Endothelial cell of umbilical vein (primary cell): ENCODE results near the gene LRRC10B. TPM values are rescaled to one million over a fixed set of nuclear protein-coding genes. Genes with fewer than 3 reads are reported as not detected.

Experiments used
- BruUV-seq: library from RNA; stranded (reverse); fragments of 400-500 nt; replicated peaks from 2 replicates; lab custom pipeline; 2021; lab: Mats Ljungman, UMichigan
- CTCF ChIA-PET: fragments of 300-600, 350-600 bp; sonication (Branson Sonifier 250); formaldehyde crosslinking; loops from one replicate; lab custom pipeline; 2021; ENCODE audit warnings: antibody characterized with exemption, inconsistent platforms; lab: Charles Lee
- POLR2A ChIA-PET: fragments of 300-600, 350-600 bp; sonication (Branson Sonifier 250); formaldehyde crosslinking; loops from one replicate; lab custom pipeline; 2021; ENCODE audit warnings: antibody characterized with exemption, inconsistent platforms; lab: Charles Lee
- DNase-seq: peaks from one replicate; pipeline ENCODE4 v3.0.0-alpha.2; 2011; ENCODE audit warnings: low read depth, low spot score
- FAIRE-seq: peaks from 2 replicates; lab custom pipeline; 2011; peaks lifted over from hg19 to GRCh38; lab: Jason Lieb, UNC
- H2AFZ ChIP-seq: 2 replicates; pipeline ENCODE4 v1.6.0; 2012; ENCODE audit warnings: low read depth, low read length, control low read depth, inconsistent platforms
- H3K27ac ChIP-seq: 2 replicates; pipeline ENCODE4 v1.5.1; 2011; ENCODE audit warnings: low read depth, mild to moderate bottlenecking, control low read depth, low read length, moderate library complexity; ENCODE audit not compliant: insufficient read depth
- H3K27me3 ChIP-seq, 2 experiments: 2 replicates each; pipeline versions ENCODE4 v1.6.0 to v1.6.1; 2011; ENCODE audit warnings: low read length in 2 of 2, mixed read lengths in 1 of 2; ENCODE audit not compliant: control insufficient read depth in 2 of 2, insufficient read depth in 2 of 2
- H3K36me3 ChIP-seq, 2 experiments: 2 replicates in 1 of 2; 3 replicates in 1 of 2; pipeline ENCODE4 v1.5.1; 2011; ENCODE audit warnings: low read length in 2 of 2, mild to moderate bottlenecking in 1 of 2, moderate library complexity in 1 of 2; ENCODE audit not compliant: control insufficient read depth in 2 of 2, insufficient read depth in 2 of 2; ENCODE audit errors: extremely low read depth in 1 of 2
- H3K4me1 ChIP-seq: 3 replicates; pipeline ENCODE4 v1.5.1; 2011; ENCODE audit warnings: mild to moderate bottlenecking, low read length; ENCODE audit not compliant: control insufficient read depth, insufficient read depth; ENCODE audit errors: extremely low read depth
- H3K4me2 ChIP-seq: 2 replicates; pipeline ENCODE4 v1.6.1; 2011; ENCODE audit warnings: low read length, control low read depth, mixed read lengths; ENCODE audit not compliant: insufficient read depth
- H3K4me3 ChIP-seq, 3 experiments: fragments of 200-600 bp in 1 of 3; sonication (generic), shearing (Covaris generic) in 1 of 3; replicated peaks in 1 of 3; 2 replicates each; pipeline ENCODE4 v1.5.1; 2011 to 2016; ENCODE audit warnings: control low read depth in 3 of 3, low read length in 3 of 3, mild to moderate bottlenecking in 2 of 3, inconsistent platforms in 1 of 3, low read depth in 1 of 3, moderate library complexity in 1 of 3; ENCODE audit not compliant: insufficient read depth in 1 of 3
- H3K79me2 ChIP-seq: 2 replicates; pipeline ENCODE4 v1.6.0; 2012; ENCODE audit warnings: low read length, inconsistent platforms; ENCODE audit not compliant: control insufficient read depth, insufficient read depth
- H3K9ac ChIP-seq: replicated peaks from 2 replicates; pipeline ENCODE3; 2011; ENCODE audit warnings: low read length, control low read depth; ENCODE audit not compliant: insufficient read depth; ENCODE audit errors: extremely low read depth
- H3K9me1 ChIP-seq: replicated peaks from 3 replicates; pipeline ENCODE4 v1.6.0; 2011; ENCODE audit warnings: mild to moderate bottlenecking, low read length; ENCODE audit not compliant: control insufficient read depth, insufficient read depth; ENCODE audit errors: extremely low read depth
- H3K9me3 ChIP-seq: replicated peaks from 2 replicates; pipeline ENCODE4 v1.5.1; 2012; ENCODE audit warnings: low read length, inconsistent platforms; ENCODE audit not compliant: control insufficient read depth, insufficient read depth
- H4K20me1 ChIP-seq: replicated peaks from 2 replicates; pipeline ENCODE3; 2011; ENCODE audit warnings: mild to moderate bottlenecking, low read length; ENCODE audit not compliant: control insufficient read depth, insufficient read depth; ENCODE audit errors: extremely low read depth
- EZH2 ChIP-seq: IDR thresholded peaks from 2 replicates; pipeline ENCODE4 v1.6.1; 2012; ENCODE audit warnings: borderline replicate concordance, low read depth, mild to moderate bottlenecking, moderate library complexity, low read length, inconsistent platforms; ENCODE audit not compliant: severe bottlenecking
- FOS ChIP-seq: IDR thresholded peaks from 2 replicates; pipeline ENCODE4 v1.6.1; 2011; ENCODE audit warnings: mild to moderate bottlenecking, low read length, moderate library complexity, borderline replicate concordance; ENCODE audit not compliant: insufficient read depth
- GATA2 ChIP-seq: IDR thresholded peaks from 2 replicates; pipeline ENCODE4 v1.7.0; 2011; ENCODE audit warnings: low read depth, mild to moderate bottlenecking, moderate library complexity, mixed read lengths, low read length; ENCODE audit not compliant: insufficient read length, insufficient read depth
- JUN ChIP-seq: IDR thresholded peaks from 2 replicates; pipeline ENCODE4 v1.6.1; 2011; ENCODE audit warnings: borderline replicate concordance, low read depth; ENCODE audit not compliant: insufficient read length, insufficient read depth
- MYC ChIP-seq: IDR thresholded peaks from one replicate; pipeline ENCODE4 v1.6.1; 2011; ENCODE audit warnings: mild to moderate bottlenecking, low read depth, low read length
- POLR2A ChIP-seq: IDR thresholded peaks from 2 replicates; pipeline ENCODE4 v1.6.1; 2012; ENCODE audit warnings: low read depth, mild to moderate bottlenecking, control low read depth, low read length
- POLR2AphosphoS5 ChIP-seq: IDR thresholded peaks from 2 replicates; pipeline ENCODE4 v1.6.1; 2012; ENCODE audit warnings: low read depth, mild to moderate bottlenecking, control low read depth, low read length, moderate library complexity; ENCODE audit not compliant: insufficient read depth
- dilution Hi-C: fragments of 300-500 bp; cut with MboI; formaldehyde crosslinking; loops from one replicate; pipeline ENCODE4 v1.15.0; 2019; ENCODE audit warnings: low sequenced_read_pairs; ENCODE audit not compliant: extremely low pct_ligation_motif_present
- intact Hi-C: fragments of 100-400 bp; cut with micrococcal nuclease; formaldehyde crosslinking; loops from one replicate; pipeline ENCODE4 v1.10.0; 2022
- polyA plus RNA-seq, 4 experiments: library from polyadenylated mRNA; depleted of rRNA in 3 of 4; stranded (reverse) in 3 of 4; unstranded in 1 of 4; fragments of >200 nt; gene quantifications; 2 replicates each; pipeline versions ENCODE4 v1.2.1 to v1.2.3, GENCODE V29; 2011 to 2012; ENCODE audit warnings: missing spikeins in 1 of 4
- total RNA-seq: library from RNA; stranded (reverse); gene quantifications from 2 replicates; pipeline ENCODE4 v1.2.3, GENCODE V29; 2021
- TF ChIP-seq, protein P1 (sequence below): IDR thresholded peaks from 2 replicates; pipeline ENCODE4 v1.6.1; 2011; ENCODE audit not compliant: insufficient read depth, insufficient read length
- TF ChIP-seq, protein P2 (sequence below), 2 donors: IDR thresholded peaks; 1 replicate in 1 of 2; 2 replicates in 1 of 2; pipeline ENCODE4 v1.5.1; 2011; ENCODE audit warnings: low read length in 2 of 2, mild to moderate bottlenecking in 2 of 2, moderate library complexity in 2 of 2, control low read depth in 1 of 2, inconsistent platforms in 1 of 2, low read depth in 1 of 2; ENCODE audit not compliant: insufficient read depth in 1 of 2; ENCODE audit errors: extremely low read depth in 1 of 2

The LRRC10B gene
- total and polyA plus RNA-seq, 2 donors (not counting 3 experiments of a cell fraction or from before 2014, with no cell fraction given): not detected

DNA sequence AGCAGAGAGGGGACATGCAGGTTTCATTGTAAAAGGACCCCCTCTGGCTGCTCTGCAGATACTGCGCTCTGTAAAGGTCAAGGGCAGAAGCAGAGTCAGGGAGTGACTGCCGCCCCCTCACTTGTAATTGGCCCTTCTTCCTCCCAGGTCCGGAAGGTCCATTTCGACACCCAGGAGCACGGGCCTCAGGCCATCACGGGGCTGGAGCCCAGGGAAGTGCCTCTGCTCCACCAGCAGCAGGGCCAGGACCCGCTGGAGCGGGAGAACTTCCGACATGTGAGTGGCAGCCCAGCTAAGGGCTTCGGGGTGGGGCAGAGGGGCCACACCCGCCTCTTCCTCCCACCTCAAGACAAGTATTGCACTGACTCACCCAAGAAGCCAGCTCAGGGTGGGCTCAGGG, 24.0 kb upstream of the LRRC10B start:
- POLR2A ChIA-PET: no interaction called here
- Histone ChIP-seq H3K9ac (no peak overlapping the region), H4K20me1 (no peaks in the 10 kb centered on the region), H3K4me2 (no peak overlapping the region), H3K27ac (no peak overlapping the region), H3K36me3 (no peaks in the 10 kb centered on the region), H3K4me1 (no peaks in the 10 kb centered on the region), H3K79me2 (no peaks in the 10 kb centered on the region), H2AFZ (no peak overlapping the region), H3K9me1 (no peaks in the 10 kb centered on the region), H3K9me3 (no peaks in the 10 kb centered on the region), H3K27me3 (no peaks in the 10 kb centered on the region), H3K4me3 (no peak overlapping the region)
- DNase-seq: no peak
- intact Hi-C loops (no loop called here), dilution Hi-C loops (no loop called here)
- no peak for TF ChIP-seq POLR2A
- no peak for TF ChIP-seq JUN
- TF ChIP-seq, protein P1, sequence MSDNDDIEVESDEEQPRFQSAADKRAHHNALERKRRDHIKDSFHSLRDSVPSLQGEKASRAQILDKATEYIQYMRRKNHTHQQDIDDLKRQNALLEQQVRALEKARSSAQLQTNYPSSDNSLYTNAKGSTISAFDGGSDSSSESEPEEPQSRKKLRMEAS: no peak
- no peak for TF ChIP-seq FOS
- no peak for TF ChIP-seq GATA2
- no peak for TF ChIP-seq MYC
- TF ChIP-seq EZH2: no peak
- no peak for TF ChIP-seq POLR2AphosphoS5
- TF ChIP-seq, protein P2, sequence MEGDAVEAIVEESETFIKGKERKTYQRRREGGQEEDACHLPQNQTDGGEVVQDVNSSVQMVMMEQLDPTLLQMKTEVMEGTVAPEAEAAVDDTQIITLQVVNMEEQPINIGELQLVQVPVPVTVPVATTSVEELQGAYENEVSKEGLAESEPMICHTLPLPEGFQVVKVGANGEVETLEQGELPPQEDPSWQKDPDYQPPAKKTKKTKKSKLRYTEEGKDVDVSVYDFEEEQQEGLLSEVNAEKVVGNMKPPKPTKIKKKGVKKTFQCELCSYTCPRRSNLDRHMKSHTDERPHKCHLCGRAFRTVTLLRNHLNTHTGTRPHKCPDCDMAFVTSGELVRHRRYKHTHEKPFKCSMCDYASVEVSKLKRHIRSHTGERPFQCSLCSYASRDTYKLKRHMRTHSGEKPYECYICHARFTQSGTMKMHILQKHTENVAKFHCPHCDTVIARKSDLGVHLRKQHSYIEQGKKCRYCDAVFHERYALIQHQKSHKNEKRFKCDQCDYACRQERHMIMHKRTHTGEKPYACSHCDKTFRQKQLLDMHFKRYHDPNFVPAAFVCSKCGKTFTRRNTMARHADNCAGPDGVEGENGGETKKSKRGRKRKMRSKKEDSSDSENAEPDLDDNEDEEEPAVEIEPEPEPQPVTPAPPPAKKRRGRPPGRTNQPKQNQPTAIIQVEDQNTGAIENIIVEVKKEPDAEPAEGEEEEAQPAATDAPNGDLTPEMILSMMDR (IDR thresholded peaks at IDR 0.05; ENCODE audit: extremely low read depth in 1 of 2, insufficient read depth in 1 of 2, low read depth in 1 of 2, low read length in 2 of 2): no peak
- CTCF ChIA-PET: interaction anchor here (0.8 to 3.4 kb wide), 4 partner anchors 11 to 154 kb away, joined by 3 to 16 read pairs (median 6); no protein-coding TSS in a partner anchor
- no TSS peak for BruUV-seq
- FAIRE-seq: no peak
